ENCODE results near the gene TTC7B.

TTC7B gene

DNA sequence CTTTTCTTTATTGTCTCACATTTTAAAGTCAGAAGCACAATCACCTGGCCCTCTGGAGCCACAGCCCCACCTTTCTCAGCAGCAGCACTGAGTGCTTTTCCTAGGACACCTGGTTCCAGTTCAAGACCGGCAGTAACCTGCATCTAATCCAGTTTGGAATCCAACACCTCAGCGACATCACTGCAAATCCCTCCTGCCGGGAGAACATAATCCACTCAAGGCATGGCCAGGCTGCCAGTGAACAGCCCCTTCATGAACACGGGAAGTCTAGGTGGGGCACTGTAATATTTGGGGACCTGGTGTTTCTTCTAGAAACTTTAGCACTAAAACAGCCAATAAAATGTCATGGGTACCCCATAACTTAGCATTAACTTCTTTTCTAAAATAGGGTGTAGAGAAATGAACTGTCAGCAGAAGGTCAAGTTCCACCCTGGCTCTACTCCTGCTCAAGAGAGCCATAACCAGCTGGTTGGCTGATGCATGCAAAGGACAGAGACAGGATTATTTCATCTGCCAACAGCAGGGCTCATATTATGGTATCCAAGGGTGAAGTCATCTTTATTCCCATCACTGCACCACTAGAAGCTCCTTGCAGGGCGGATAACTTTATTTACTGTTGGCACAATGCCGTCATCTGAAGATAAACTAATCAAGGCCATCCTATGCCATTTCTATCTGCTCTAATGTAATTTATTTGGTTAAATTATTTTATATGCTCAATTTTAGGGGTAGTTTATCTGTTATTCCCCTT lies 76.7 kb downstream of the TTC7B start:
- Histone ChIP-seq H3K27ac (ENCODE audit: low read depth, low read length) (no peak overlapping the region), H3K9ac (ENCODE audit: low read depth, low read length) (no peak overlapping the region), H3K4me1 (ENCODE audit: control insufficient read depth, insufficient read depth, low read length) (no peaks in the 10 kb centered on the region), H3K27me3 (ENCODE audit: control insufficient read depth, insufficient read depth, low read length) (no peaks in the 10 kb centered on the region), H3K4me3 (ENCODE audit: low read depth, low read length) (no peak overlapping the region), H3K36me3 (ENCODE audit: control insufficient read depth, insufficient read depth, low read length) (no peaks in the 10 kb centered on the region), H3K9me3 (ENCODE audit: control insufficient read depth, insufficient read depth, low read length) (no peaks in the 10 kb centered on the region)

DNA sequence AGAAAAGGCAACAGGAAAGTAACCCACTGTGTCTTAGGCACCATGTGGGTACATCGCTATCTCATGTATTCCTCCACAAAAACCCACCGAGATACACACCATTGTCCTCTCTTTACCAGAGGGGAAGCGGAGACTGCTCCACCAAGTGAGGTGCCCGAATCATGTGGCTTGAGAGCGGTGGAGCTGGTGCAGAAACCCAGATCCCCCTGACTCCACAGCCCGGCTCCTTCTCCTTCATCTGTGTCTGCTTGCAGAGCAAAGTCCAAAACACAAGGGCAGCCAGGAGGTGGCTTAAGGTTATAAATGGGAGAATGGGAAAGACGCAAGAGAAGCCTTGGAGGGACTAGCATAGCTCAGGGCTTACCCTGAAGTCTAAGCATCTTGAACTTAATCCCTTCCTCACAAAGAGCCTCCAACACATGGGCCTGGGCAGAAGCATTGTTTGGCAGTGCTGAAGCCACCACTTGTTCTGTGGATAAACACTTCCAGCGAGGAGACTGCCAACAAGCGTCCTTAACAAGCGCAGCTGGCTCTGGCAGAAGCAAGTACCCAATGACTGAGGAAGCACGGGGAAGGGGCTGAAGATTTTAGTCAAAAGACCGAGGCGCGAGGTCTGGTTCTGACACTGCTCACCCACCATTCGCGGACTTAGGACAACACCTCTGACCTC lies 83.0 kb downstream of the TTC7B start:
- Histone ChIP-seq H3K27me3 (ENCODE audit: control insufficient read depth, insufficient read depth, low read length) (no peaks in the 10 kb centered on the region), H3K4me3 (ENCODE audit: low read depth, low read length) (no peak overlapping the region), H3K4me1 (ENCODE audit: control insufficient read depth, insufficient read depth, low read length) (no peaks in the 10 kb centered on the region), H3K9me3 (ENCODE audit: control insufficient read depth, insufficient read depth, low read length) (no peaks in the 10 kb centered on the region), H3K27ac (ENCODE audit: low read depth, low read length) (no peak overlapping the region), H3K9ac (ENCODE audit: low read depth, low read length) (no peak overlapping the region), H3K36me3 (ENCODE audit: control insufficient read depth, insufficient read depth, low read length) (no peaks in the 10 kb centered on the region)

DNA sequence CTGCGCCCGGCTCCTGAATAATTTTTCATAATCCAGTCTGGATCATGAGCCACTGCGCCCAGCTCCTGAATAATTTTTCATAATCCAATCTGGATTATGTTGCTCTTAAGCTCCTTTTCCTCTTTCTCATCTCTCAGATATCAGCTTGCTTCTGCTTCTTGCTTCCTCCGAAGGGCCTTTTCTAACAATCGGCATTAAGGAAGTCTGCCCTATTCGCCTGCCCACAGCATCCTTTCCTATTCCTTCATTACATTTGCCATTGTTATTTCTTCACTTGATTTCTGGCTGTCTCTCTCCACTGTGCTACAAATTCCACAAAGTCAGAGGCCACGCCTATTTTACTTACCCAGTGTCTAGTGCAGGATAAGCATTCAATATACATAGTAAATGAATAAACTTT lies 83.5 kb downstream of the TTC7B start:
- no peak overlapping the region for H3K4me3 ChIP-seq (ENCODE audit: low read depth, low read length)
- no peaks in the 10 kb centered on the region for H3K27me3 ChIP-seq (ENCODE audit: control insufficient read depth, insufficient read depth, low read length)
- no peaks in the 10 kb centered on the region for H3K9me3 ChIP-seq (ENCODE audit: control insufficient read depth, insufficient read depth, low read length)
- no peaks in the 10 kb centered on the region for H3K36me3 ChIP-seq (ENCODE audit: control insufficient read depth, insufficient read depth, low read length)
- H3K9ac ChIP-seq (ENCODE audit: low read depth, low read length): no peak overlapping the region
- no peak overlapping the region for H3K27ac ChIP-seq (ENCODE audit: low read depth, low read length)
- H3K4me1 ChIP-seq (ENCODE audit: control insufficient read depth, insufficient read depth, low read length): no peaks in the 10 kb centered on the region

DNA sequence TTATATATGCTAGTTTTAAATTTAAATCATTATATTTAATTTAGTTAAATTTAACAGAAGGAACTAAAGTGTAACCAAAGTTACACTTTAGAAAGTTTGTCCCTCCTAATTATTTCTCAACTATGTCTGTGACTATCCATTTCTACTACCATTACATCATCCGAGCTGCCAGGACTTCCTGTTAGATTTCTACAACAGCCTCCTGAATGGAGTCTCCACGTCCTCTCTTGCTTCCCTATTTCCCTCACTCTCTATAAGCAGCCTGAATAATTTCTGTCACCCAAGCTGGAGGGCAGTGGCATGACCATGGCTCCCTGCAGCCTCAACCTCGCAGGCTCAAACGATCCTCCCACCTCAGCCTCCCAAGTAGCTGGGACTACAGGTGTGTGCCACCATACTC lies 84.1 kb downstream of the TTC7B start:
- Histone ChIP-seq H3K9me3 (ENCODE audit: control insufficient read depth, insufficient read depth, low read length) (no peaks in the 10 kb centered on the region), H3K27ac (ENCODE audit: low read depth, low read length) (no peak overlapping the region), H3K4me3 (ENCODE audit: low read depth, low read length) (no peak overlapping the region), H3K9ac (ENCODE audit: low read depth, low read length) (no peak overlapping the region), H3K4me1 (ENCODE audit: control insufficient read depth, insufficient read depth, low read length) (no peaks in the 10 kb centered on the region), H3K27me3 (ENCODE audit: control insufficient read depth, insufficient read depth, low read length) (no peaks in the 10 kb centered on the region), H3K36me3 (ENCODE audit: control insufficient read depth, insufficient read depth, low read length) (no peaks in the 10 kb centered on the region)

DNA sequence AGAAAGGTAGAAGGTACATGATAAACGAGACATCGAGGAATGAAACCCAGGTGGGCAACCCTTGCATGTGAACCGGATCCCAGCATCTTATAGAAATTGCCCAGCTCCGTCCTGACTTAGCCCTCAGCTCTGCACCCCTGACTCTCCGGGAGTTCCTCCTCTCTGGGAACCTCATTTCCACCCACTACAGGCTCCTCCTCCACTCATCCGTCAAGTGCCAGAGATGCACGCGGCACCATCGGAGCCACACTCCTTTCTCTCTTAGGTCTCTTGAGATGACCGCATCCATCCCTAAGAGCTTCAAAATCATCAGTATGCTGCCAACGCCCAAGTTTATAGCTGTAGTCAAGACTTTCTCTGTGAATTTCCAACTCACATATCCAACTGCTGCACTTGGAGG lies 84.7 kb downstream of the TTC7B start:
- H3K9me3 ChIP-seq (ENCODE audit: control insufficient read depth, insufficient read depth, low read length): no peaks in the 10 kb centered on the region
- no peak overlapping the region for H3K4me3 ChIP-seq (ENCODE audit: low read depth, low read length)
- H3K27ac ChIP-seq (ENCODE audit: low read depth, low read length): no peak overlapping the region
- no peaks in the 10 kb centered on the region for H3K36me3 ChIP-seq (ENCODE audit: control insufficient read depth, insufficient read depth, low read length)
- H3K9ac ChIP-seq (ENCODE audit: low read depth, low read length): no peak overlapping the region
- H3K4me1 ChIP-seq (ENCODE audit: control insufficient read depth, insufficient read depth, low read length): peaks cover 2% of the 10 kb centered on the region
- H3K27me3 ChIP-seq (ENCODE audit: control insufficient read depth, insufficient read depth, low read length): no peaks in the 10 kb centered on the region

DNA sequence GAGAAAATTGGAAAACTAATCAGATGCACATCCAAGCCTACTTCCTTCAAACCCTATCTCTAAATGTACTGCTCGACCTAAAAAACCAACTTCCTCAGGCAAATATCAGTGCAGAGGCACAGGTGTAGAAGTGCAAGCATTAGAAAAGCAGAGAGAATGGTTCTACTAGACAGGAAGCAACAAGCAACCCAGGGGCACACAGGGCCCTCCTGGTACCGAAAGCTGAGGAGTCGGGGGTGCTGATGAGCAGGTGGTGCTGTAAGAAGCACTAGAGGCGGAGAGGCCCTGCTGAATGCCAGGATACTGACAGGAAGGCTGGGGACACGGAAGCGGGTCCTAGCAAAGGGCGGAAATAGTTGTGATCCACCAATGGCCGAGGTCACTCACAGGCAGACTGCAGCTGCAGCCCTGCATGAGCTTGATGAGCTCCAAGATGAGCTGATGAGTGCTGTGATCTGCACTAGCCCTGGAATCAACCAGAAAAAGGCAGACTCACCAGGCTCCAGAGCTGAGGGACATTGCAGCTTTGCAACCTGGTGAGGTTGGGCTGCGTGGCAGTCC lies 85.9 kb downstream of the TTC7B start:
- H3K27me3 ChIP-seq (ENCODE audit: control insufficient read depth, insufficient read depth, low read length): no peaks in the 10 kb centered on the region
- H3K4me1 ChIP-seq (ENCODE audit: control insufficient read depth, insufficient read depth, low read length): peaks cover 6% of the 10 kb centered on the region

DNA sequence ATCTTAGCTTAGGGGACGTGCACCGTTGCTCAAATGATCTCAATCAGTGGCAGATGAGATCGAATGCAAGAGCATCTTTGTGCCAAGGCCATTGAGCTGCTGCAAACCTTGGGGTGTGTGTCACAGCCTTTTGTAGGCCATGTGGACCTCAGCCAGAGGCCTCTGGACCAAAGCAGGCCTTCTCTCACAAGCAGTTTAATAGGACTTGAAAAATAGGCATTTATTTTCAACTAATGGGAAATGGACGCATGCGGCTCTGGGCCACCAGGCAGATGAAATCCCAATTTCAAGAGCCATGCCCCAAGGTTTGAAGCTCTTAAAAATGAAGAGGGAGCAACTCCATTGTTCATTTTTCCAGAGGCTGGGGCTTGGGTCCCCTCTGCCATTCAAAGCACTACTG lies 87.3 kb downstream of the TTC7B start:
- H3K27me3 ChIP-seq (ENCODE audit: control insufficient read depth, insufficient read depth, low read length): no peaks in the 10 kb centered on the region
- H3K36me3 ChIP-seq (ENCODE audit: control insufficient read depth, insufficient read depth, low read length): no peaks in the 10 kb centered on the region
- H3K27ac ChIP-seq (ENCODE audit: low read depth, low read length): no peak overlapping the region
- H3K9ac ChIP-seq (ENCODE audit: low read depth, low read length): no peak overlapping the region
- H3K4me3 ChIP-seq (ENCODE audit: low read depth, low read length): no peak overlapping the region
- H3K4me1 ChIP-seq (ENCODE audit: control insufficient read depth, insufficient read depth, low read length): peaks cover 6% of the 10 kb centered on the region
- no peaks in the 10 kb centered on the region for H3K9me3 ChIP-seq (ENCODE audit: control insufficient read depth, insufficient read depth, low read length)

More for the DNA sequence above, 85.9 kb downstream of the TTC7B start:
- no peaks in the 10 kb centered on the region for H3K36me3 ChIP-seq (ENCODE audit: control insufficient read depth, insufficient read depth, low read length)
- no peak overlapping the region for H3K9ac ChIP-seq (ENCODE audit: low read depth, low read length)
- H3K4me3 ChIP-seq (ENCODE audit: low read depth, low read length): no peak overlapping the region
- H3K27ac ChIP-seq (ENCODE audit: low read depth, low read length): no peak overlapping the region
- no peaks in the 10 kb centered on the region for H3K9me3 ChIP-seq (ENCODE audit: control insufficient read depth, insufficient read depth, low read length)

DNA sequence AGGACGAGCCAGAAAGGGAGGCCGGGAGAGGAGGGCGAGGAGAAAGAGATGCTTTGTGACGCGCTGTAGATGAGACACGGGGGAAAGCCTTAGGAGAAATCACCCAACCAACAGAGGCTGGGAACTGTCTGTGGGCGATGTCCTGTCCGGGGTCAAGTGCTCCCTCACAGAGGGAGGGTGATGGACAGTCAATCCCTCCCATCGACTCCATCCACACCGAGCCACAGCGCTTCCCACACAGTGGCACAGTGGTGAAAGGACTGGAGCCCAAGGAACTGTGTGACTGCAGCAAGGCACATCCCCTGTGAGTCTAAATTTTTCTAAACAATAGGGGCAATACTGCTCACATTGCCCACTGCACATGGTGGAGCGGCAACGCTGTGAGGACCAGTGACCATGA lies 89.1 kb downstream of the TTC7B start:
- Histone ChIP-seq H3K9ac (ENCODE audit: low read depth, low read length) (no peak overlapping the region), H3K36me3 (ENCODE audit: control insufficient read depth, insufficient read depth, low read length) (no peaks in the 10 kb centered on the region), H3K9me3 (ENCODE audit: control insufficient read depth, insufficient read depth, low read length) (no peaks in the 10 kb centered on the region), H3K4me3 (ENCODE audit: low read depth, low read length) (no peak overlapping the region), H3K27ac (ENCODE audit: low read depth, low read length) (no peak overlapping the region), H3K27me3 (ENCODE audit: control insufficient read depth, insufficient read depth, low read length) (no peaks in the 10 kb centered on the region), H3K4me1 (ENCODE audit: control insufficient read depth, insufficient read depth, low read length) (peaks cover 6% of the 10 kb centered on the region)

DNA sequence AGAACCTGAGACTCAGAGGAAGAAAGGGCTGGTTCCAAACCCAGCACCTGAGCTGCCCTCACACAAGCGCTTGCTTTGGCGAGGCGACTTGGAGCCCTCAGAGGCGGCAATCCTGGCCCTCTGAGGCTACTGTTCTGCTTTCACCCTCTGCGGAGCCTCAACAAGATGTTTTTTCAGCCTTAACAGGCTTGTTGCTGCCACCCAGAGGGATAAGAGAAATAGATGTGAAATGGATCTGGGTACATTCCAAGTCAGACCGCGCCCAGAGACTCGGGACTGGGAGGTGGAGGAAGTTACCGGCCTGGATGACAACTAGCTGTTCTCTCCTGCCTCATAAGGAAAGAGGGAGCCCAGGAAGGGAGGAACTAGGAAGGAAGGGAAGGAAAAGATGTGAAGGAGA lies 89.6 kb downstream of the TTC7B start:
- Histone ChIP-seq H3K27ac (ENCODE audit: low read depth, low read length) (no peak overlapping the region), H3K27me3 (ENCODE audit: control insufficient read depth, insufficient read depth, low read length) (no peaks in the 10 kb centered on the region), H3K36me3 (ENCODE audit: control insufficient read depth, insufficient read depth, low read length) (no peaks in the 10 kb centered on the region), H3K9me3 (ENCODE audit: control insufficient read depth, insufficient read depth, low read length) (no peaks in the 10 kb centered on the region), H3K9ac (ENCODE audit: low read depth, low read length) (no peak overlapping the region), H3K4me3 (ENCODE audit: low read depth, low read length) (no peak overlapping the region), H3K4me1 (ENCODE audit: control insufficient read depth, insufficient read depth, low read length) (peaks cover 6% of the 10 kb centered on the region)

DNA sequence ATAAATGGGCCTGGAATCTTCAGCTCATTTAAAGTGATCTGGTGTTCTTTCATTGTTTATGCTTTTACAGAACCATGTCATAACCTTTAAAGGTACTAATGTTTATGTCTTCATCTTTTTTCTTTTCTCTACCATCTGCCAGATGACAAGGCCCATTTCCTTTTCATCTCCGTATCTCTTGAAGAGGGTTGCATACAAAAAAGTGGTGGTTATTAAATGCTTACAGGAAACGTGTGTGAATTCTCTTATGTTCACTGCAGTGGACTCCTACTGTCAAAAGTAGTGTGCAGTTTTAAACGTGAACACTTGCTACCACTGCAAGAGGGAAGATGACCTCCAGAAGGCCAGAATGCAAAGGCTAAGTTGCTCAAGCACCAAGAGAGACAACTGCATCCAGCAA lies 91.4 kb downstream of the TTC7B start:
- H3K4me3 ChIP-seq (ENCODE audit: low read depth, low read length): no peak overlapping the region
- H3K4me1 ChIP-seq (ENCODE audit: control insufficient read depth, insufficient read depth, low read length): peaks cover 6% of the 10 kb centered on the region
- no peak overlapping the region for H3K27ac ChIP-seq (ENCODE audit: low read depth, low read length)
- H3K9ac ChIP-seq (ENCODE audit: low read depth, low read length): no peak overlapping the region
- H3K27me3 ChIP-seq (ENCODE audit: control insufficient read depth, insufficient read depth, low read length): no peaks in the 10 kb centered on the region
- H3K9me3 ChIP-seq (ENCODE audit: control insufficient read depth, insufficient read depth, low read length): no peaks in the 10 kb centered on the region
- no peaks in the 10 kb centered on the region for H3K36me3 ChIP-seq (ENCODE audit: control insufficient read depth, insufficient read depth, low read length)

DNA sequence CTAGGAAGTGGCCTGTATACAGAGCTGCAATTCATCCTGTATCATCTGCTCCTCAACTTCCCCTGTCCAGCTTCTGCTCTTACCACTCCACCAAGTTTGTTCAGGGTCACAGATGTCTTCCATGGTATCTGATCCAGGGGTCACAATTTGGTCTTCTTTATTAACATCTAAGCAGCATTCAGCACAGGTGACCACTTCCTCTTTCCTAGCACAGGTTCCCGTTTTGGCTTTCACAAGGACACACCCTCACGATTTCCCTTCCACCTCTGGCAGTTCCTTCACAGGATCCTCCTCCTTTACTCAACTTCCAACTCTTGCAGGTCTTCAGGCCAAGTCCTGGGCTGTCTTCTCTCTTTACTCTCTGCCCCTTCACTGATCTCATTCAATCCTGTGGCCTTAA lies 93.6 kb downstream of the TTC7B start:
- no peak overlapping the region for H3K9ac ChIP-seq (ENCODE audit: low read depth, low read length)
- peaks cover 12% of the 10 kb centered on the region for H3K4me1 ChIP-seq (ENCODE audit: control insufficient read depth, insufficient read depth, low read length)
- no peak overlapping the region for H3K4me3 ChIP-seq (ENCODE audit: low read depth, low read length)
- H3K27ac ChIP-seq (ENCODE audit: low read depth, low read length): no peak overlapping the region
- H3K27me3 ChIP-seq (ENCODE audit: control insufficient read depth, insufficient read depth, low read length): no peaks in the 10 kb centered on the region
- H3K36me3 ChIP-seq (ENCODE audit: control insufficient read depth, insufficient read depth, low read length): no peaks in the 10 kb centered on the region
- no peaks in the 10 kb centered on the region for H3K9me3 ChIP-seq (ENCODE audit: control insufficient read depth, insufficient read depth, low read length)

All from HUES48 (cell line).